DND-41 (cell line): ENCODE measurements around the gene ACSF3.

Experiments used
- CTCF ChIP-seq: IDR thresholded peaks from 2 replicates; pipeline ENCODE4 v1.5.1; 2012; ENCODE audit warnings: borderline replicate concordance, low read length, moderate library complexity, mild to moderate bottlenecking; ENCODE audit not compliant: poor library complexity, severe bottlenecking; ENCODE audit errors: extremely low read depth
- EZH2 ChIP-seq: IDR thresholded peaks from 3 replicates; pipeline ENCODE4 v1.6.1; 2012; ENCODE audit warnings: borderline replicate concordance, low read depth, mild to moderate bottlenecking, moderate library complexity, low read length, inconsistent platforms; ENCODE audit not compliant: severe bottlenecking

DNA sequence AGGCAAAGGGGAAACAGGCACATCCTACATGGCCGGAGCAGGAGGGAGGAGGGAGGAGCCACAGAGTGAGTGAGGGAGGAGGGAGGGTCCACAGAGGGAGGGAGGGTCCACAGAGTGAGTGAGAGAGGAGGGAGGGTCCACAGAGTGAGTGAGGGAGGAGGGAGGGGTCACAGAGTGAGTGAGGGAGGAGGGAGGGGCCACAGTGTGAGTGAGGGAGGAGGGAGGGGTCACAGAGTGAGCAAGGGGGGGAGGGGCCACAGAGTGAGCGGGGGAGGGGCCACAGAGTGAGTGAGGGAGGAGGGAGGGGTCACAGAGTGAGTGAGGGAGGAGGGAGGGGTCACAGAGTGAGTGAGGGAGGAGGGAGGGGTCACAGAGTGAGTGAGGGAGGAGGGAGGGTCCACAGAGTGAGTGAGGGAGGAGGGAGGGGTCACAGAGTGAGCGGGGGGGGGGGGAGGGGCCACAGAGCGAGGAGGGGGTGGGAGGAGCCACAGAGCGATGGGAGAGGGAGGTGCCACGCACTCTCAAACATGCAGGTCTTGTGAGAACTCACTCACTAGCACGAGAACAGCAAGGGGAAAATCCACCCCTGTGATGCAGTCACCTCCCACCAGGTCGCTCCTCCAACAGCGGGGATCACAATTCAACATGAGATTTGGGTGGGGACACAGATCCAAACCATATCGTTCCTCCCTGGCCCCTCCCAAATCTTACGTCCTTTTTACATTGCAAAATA, 53.6 kb downstream of the ACSF3 start:
- TF ChIP-seq CTCF (no peak), EZH2 (no peak)
